Measurements from ENCODE around the gene TSPAN6. TPM values are rescaled to one million over a fixed set of nuclear protein-coding genes. Genes with fewer than 3 reads are reported as not detected.

The TSPAN6 gene
- total and polyA plus RNA-seq, 9 of the 15 experiments (the other 6 are each of a cell fraction or from before 2014, with no cell fraction given) = 0.04 to 0.68 (median 0.11) TPM; not detected in 6

GRCh38 chrX:100662170-100662569 is 25.6 kb upstream of the TSPAN6 start:
- in situ Hi-C loops (cut with MboI) = no loop called here
- BruUV-seq (replicated peaks) = no TSS peak
- intact Hi-C loops (cut with micrococcal nuclease) = no loop called here

More at GRCh38 chrX:100662170-100662569, 25.6 kb upstream of the TSPAN6 start:
- H3K36me3 ChIP-seq (ENCODE audit: control insufficient read depth, insufficient read depth, low read length) = no peaks in the 10 kb centered on the region
- 11% methylated on average over 12 of the region's 13 CpGs for WGBS (ENCODE audit: insufficient coverage, low coverage, missing lambda C conversion rate)
- H3K9me1 ChIP-seq (ENCODE audit: control insufficient read depth, insufficient read depth, low read length) = no peaks in the 10 kb centered on the region
- no peak for DNase-seq (ENCODE audit: extremely low read depth in 1 of 4, low spot score in 3 of 4)
- H3K4me1 ChIP-seq (replicated peaks in 1 of 2; ENCODE audit: control insufficient read depth in 2 of 2, insufficient read depth in 2 of 2, low read length in 2 of 2) = no peaks in the 10 kb centered on the region
- peaks cover 0 to 5% of the 10 kb centered on the region in 2 experiments; a peak in 2 of 5 replicates for H3K27me3 ChIP-seq (ENCODE audit: control insufficient read depth in 2 of 2, insufficient read depth in 2 of 2, low read length in 2 of 2)
- no peaks in the 10 kb centered on the region for H4K20me1 ChIP-seq (replicated peaks; ENCODE audit: control insufficient read depth, insufficient read depth, low read length)
- no peak overlapping the region for H3K9ac ChIP-seq (ENCODE audit: insufficient read depth in 1 of 2, low read depth in 2 of 2, low read length in 2 of 2)
- H3K79me2 ChIP-seq (ENCODE audit: control insufficient read depth, insufficient read depth, low read length) = no peaks in the 10 kb centered on the region
- CTCF ChIA-PET (ENCODE audit: low intra/inter-chr PET ratio) = interaction anchor here (0.6 kb wide), 1 partner anchor 11 kb away, joined by 5 read pairs; no protein-coding TSS in a partner anchor
- TF ChIP-seq KHSRP (IDR thresholded peaks at IDR 0.05) = no peak
- no peak for TF ChIP-seq ZNF174 (CRISPR knock-in tag; IDR thresholded peaks at IDR 0.05)
- TF ChIP-seq MIER1 (IDR thresholded peaks at IDR 0.05; ENCODE audit: low read depth) = no peak
- TF ChIP-seq GABPA (tag; conservative IDR thresholded peaks at IDR 0.05; ENCODE audit: low read depth) = no peak
- TF ChIP-seq ETV6 (IDR thresholded peaks at IDR 0.05; ENCODE audit: borderline replicate concordance in 1 of 2, low read depth in 2 of 2, low read length in 1 of 2) = no peak
- TF ChIP-seq ETV6 (CRISPR knock-in tag; IDR thresholded peaks at IDR 0.05; ENCODE audit: borderline replicate concordance) = no peak
- TF ChIP-seq, protein P1, sequence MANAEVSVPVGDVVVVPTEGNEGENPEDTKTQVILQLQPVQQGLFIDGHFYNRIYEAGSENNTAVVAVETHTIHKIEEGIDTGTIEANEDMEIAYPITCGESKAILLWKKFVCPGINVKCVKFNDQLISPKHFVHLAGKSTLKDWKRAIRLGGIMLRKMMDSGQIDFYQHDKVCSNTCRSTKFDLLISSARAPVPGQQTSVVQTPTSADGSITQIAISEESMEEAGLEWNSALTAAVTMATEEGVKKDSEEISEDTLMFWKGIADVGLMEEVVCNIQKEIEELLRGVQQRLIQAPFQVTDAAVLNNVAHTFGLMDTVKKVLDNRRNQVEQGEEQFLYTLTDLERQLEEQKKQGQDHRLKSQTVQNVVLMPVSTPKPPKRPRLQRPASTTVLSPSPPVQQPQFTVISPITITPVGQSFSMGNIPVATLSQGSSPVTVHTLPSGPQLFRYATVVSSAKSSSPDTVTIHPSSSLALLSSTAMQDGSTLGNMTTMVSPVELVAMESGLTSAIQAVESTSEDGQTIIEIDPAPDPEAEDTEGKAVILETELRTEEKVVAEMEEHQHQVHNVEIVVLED (CRISPR knock-in tag; IDR thresholded peaks at IDR 0.05) = no peak
- TF ChIP-seq, protein P2, sequence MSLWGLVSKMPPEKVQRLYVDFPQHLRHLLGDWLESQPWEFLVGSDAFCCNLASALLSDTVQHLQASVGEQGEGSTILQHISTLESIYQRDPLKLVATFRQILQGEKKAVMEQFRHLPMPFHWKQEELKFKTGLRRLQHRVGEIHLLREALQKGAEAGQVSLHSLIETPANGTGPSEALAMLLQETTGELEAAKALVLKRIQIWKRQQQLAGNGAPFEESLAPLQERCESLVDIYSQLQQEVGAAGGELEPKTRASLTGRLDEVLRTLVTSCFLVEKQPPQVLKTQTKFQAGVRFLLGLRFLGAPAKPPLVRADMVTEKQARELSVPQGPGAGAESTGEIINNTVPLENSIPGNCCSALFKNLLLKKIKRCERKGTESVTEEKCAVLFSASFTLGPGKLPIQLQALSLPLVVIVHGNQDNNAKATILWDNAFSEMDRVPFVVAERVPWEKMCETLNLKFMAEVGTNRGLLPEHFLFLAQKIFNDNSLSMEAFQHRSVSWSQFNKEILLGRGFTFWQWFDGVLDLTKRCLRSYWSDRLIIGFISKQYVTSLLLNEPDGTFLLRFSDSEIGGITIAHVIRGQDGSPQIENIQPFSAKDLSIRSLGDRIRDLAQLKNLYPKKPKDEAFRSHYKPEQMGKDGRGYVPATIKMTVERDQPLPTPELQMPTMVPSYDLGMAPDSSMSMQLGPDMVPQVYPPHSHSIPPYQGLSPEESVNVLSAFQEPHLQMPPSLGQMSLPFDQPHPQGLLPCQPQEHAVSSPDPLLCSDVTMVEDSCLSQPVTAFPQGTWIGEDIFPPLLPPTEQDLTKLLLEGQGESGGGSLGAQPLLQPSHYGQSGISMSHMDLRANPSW (CRISPR knock-in tag; IDR thresholded peaks at IDR 0.05) = no peak
- no peak for TF ChIP-seq ZNF253 (CRISPR knock-in tag; conservative IDR thresholded peaks at IDR 0.05)
- no peak overlapping the region for H3K27ac ChIP-seq (ENCODE audit: extremely low read depth, low read depth, low read length)
- H2AFZ ChIP-seq (ENCODE audit: low read depth, low read length) = no peak overlapping the region
- H3K4me3 ChIP-seq = no peak overlapping the region
- FAIRE-seq = no peak
- no peak for ATAC-seq
- H3K4me2 ChIP-seq (ENCODE audit: insufficient read depth, low read length) = no peak overlapping the region
- POLR2A ChIA-PET = no interaction called here
- no peaks in the 10 kb centered on the region for H3K9me3 ChIP-seq (replicated peaks; ENCODE audit: control insufficient read depth, insufficient read depth, low read depth, low read length)
